Measurements from ENCODE around the gene PDSS2.
"Not testable (repeated sequence)": the region's sequence is repeated elsewhere in the genome, so short reads cannot be mapped to it uniquely, and the experiment has no call there.

Gene PDSS2

GRCh38 chr6:107144666-107145065 lies 314.7 kb downstream of the PDSS2 start:
- no peak for DNase-seq

DNA sequence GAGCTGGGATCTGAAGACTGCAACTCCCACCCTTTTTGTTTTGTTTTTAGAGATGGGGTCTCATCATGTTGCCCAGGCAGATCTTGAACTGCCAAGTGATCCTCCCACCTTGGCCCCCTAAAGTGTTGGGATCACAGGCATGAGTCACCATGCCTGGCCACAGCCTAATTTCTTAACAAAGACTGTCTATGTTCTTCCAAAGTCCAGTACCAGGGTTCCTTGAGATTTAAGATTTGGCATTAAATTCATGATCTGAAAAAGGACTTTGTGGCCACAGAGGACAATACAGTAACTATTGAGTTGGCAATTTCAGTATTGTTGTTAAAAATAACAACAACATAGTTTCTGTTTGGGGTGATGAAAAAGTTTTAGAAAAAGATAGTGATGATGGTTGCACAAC lies 315.4 kb downstream of the PDSS2 start:
- no peak for DNase-seq

GRCh38 chr6:107140581-107140980 lies 318.8 kb downstream of the PDSS2 start:
- no peak for DNase-seq

- DNase-seq = not testable (repeated sequence)
Observed at GRCh38 chr6:107136324-107136723, 323.0 kb downstream of the PDSS2 start.

DNA sequence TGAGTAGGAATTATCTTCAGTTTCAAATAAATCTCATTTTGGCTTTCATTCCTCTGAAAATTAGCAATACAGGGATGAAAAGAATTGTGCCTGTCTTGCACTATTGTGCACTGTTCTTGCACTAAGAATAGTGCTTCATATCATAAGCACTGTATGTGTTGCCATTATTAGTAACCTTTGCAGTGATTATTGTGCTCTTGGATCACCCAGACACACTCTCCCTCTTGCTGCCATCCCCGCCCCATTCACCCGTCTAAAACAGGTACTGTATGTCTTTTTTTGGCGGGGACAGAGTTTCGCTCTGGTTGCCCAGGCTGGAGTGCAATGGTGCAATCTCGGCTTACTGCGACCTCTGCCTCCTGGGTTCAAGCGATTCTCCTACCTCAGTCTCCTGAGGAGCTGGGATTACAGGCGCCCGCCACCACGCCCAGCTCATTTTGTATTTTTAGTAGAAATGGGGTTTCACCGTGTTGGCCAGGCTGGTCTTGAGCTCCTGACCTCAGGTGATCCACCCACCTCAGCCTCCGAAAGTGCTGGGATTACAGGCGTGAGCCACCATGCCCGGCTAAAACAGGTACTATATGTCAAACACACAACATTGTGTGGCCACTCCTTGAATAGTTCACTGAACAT lies 324.2 kb downstream of the PDSS2 start:
- DNase-seq = not testable (repeated sequence)

DNA sequence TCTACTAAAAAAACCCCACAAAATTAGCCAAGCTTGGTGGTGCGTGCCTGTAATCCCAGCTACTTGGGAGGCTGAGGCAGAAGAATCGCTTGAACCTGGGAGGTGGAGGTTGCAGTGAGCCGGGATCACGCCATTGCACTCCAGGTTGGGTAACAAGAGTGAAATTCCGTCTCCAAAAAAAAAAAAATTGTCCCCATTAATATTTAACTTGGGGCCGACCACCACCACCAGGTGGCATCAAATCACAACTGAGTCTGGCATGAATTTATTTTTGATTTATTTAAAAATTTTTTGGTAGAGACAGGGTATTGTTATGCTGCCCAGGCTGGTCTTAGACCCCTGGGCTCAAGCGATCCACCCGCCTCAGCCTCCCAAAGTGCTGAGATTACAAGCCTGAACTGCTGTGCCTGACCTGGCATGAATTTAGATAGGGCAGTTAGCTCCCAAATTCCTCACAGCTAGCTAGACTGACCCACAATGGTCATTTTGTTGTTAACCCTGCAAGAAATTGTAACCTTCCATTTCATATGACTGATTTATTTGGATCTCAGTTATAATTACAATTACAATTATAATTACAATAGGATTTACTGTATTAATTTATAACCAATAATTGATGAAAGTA lies 326.9 kb downstream of the PDSS2 start:
- no peak for DNase-seq

DNA sequence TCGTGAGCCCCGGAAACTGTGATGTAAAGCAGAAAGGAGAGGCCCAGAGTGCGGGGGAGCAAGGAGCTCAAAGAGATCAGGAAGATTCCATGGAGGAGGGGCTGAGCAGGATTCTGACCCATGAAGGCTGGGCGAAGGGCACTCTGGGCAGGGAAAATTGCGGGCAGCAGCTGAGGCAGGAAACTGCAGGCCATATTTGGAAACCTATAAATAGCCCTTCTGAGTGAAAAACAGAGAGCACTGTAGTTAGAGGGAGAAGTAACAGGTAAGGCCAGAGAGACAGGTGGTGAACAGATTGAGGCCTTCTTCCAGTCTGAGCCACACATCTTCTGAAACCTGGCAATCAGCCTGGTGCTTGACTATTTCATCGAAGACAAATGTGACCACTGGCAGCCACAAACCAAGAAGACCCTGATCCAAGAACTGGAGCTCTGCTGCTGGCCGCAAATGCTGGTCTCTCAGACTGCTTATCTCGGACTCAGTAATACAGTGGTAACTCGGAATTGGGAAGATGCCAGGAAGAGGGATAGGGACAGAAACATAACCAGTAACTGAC lies 329.9 kb downstream of the PDSS2 start:
- DNase-seq = no peak

DNA sequence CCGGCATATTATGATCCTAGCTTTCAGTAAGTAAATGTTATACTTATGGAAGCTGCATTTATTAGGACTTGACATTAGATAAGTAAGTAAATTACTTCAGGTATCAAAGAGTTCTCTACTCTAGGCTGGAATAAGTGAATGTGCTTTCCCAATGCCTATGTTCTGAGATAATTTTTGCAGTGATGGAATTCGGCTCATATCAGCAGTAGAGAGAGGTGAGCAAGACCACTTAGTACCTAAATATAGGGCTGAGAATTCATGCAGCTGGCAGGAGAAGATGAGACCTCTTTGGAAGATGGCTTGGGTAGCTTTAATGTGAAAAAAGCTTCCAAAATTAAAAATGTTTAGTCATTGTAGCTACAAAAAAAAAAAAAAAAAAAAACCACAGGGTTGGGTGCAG lies 330.8 kb downstream of the PDSS2 start:
- no peak for DNase-seq

GRCh38 chr6:107128175-107128574 lies 331.2 kb downstream of the PDSS2 start:
- no peak for DNase-seq

DNA sequence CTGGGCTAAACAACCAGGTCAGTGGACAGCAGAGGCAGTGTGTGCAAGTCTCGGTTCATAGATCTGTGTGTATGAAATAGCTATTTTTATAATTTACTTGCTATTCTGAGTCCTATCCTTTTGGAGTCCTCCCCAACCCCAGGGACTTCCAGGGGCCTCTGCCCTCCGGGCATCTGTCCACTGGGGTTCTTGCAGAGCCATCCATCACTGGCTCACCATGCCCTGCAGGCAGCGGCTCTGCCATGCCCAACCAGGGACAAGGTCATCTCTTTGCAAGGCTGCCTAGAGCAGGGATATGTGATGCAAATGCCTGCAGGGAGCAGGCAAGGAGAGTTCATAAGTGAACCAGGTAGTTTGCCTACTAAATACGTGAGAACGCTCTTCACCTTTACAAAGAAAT lies 333.6 kb downstream of the PDSS2 start:
- no peak for DNase-seq

- no peak for DNase-seq
Observed at GRCh38 chr6:107124934-107125348, 334.4 kb downstream of the PDSS2 start.

DNA sequence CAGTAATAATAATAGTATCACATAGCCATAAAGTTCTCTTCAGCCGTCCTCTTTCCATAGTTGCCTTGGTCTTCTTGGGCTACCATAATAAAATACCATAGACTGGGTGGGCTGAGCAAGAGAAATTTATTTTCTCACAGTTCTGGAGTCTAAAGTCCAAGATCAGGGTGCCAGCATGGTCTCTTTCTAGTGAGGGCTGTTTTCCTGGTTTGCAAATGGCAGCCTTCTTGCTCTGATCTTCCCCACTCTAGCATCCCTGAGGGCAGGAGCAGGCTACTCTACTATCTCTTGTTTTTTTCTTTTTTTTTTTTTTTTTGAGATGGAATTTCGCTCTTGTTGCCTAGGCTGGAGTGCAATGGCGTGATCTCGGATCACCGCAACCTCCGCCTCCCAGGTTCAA lies 335.9 kb downstream of the PDSS2 start:
- no peak for DNase-seq

DNA sequence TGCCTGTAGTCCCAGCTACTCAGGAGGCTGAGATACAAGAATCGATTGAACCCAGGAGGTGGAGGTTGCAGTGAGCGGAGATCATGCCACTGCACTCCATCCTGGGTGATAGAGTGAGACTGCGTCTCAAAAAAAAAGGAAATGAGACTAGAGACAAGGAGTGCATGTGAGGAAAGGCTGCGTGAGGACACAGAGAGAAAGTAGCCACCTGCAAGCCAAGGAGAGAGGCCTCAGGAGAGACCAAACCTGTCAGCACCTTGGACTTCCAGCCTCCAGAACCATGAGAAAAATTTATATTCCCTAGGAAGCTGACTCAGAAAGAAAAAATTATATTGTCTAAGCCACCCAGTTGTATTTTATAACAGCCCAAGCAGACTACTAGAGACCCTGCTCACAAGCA lies 336.6 kb downstream of the PDSS2 start:
- DNase-seq = no peak

- no peak for DNase-seq
Observed at GRCh38 chr6:107121964-107122495, 337.3 kb downstream of the PDSS2 start.

DNA sequence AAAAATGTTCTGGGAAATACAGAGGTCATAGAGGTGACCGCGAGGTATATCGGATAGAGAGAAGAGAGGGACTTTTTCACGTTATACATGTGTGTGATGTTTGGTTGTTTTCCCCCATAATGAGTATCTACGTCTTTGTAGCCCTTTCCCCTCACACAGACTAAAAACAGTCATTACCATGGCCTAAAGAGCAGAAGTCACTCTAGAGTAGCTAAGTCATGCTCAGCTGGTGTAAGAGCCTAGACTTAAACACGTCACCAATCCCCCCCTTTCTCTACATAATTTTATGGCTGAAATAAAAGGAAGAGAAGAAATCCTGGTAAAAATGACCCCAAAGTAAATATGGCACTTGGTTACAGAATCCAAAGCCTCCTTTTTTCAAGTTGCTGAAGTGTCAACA lies 338.1 kb downstream of the PDSS2 start:
- no peak for DNase-seq

DNA sequence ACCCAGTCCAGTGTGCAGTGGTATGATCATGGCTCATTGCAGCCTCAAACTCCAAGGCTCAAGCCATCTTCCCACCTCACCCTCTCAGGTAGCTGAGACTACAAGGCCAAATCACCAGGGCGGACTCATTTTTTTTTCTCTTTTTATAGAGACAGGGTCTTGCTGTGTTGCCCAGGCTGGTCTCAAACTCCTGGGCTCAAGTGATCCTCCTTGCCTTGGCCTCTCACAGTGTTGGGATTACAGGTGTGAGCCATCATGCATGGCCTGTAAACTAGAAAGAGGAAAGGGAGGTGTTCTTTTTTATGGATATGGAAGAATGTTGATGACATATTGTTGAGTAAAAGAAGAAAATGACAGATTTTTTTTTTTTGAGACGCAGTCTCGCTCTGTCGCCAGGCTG lies 339.0 kb downstream of the PDSS2 start:
- no peak for DNase-seq

- DNase-seq = no peak
Observed at GRCh38 chr6:107118976-107119375, 340.4 kb downstream of the PDSS2 start.

- not testable (repeated sequence) for DNase-seq
Observed at GRCh38 chr6:107118540-107118939, 340.8 kb downstream of the PDSS2 start.

DNA sequence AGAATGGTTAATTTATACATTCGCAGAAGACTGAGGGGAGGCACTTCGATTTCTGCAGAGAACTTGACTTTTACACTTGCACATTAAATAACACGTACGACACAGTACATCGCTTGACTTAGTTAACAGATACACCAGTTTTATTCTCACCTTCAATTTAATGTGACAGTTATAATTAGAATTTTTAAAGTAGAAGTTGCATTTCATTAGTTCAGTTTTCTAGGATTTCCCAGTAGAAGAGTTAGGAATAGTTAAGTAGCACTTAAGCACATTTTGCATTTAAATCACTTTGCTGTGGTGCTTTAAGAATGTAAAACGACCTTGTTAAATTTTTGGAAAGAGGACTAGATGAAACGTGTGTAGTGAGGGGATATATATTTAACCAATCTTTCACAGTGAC lies 342.4 kb downstream of the PDSS2 start:
- DNase-seq = no peak

DNA sequence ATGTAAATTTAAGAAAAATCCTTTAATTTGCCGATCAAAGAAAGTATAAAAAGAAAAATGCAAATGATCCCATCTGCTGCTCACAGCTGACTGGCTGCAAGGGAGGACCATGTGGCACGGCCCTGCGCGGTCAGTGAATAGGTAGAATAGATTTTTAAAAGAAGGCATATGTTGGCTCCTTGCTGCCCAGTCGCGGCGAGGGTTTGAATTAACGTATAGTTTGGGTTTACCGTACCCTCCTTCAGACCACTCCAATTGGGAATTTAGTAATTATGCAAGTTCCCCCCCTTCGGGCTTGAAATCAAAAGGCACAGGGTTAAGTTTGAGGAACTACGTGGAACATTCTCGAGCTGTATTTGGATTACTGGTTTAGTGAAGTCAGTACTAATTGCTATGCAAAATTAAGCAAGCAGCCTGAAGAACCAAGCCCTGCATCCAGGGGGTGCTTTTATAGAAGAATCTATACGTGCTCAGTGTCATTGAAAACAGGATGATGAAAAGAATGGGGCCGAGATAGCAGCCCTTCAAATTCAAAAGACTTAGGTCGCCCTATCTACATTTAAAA lies 343.0 kb downstream of the PDSS2 start:
- no peak for DNase-seq

DNA sequence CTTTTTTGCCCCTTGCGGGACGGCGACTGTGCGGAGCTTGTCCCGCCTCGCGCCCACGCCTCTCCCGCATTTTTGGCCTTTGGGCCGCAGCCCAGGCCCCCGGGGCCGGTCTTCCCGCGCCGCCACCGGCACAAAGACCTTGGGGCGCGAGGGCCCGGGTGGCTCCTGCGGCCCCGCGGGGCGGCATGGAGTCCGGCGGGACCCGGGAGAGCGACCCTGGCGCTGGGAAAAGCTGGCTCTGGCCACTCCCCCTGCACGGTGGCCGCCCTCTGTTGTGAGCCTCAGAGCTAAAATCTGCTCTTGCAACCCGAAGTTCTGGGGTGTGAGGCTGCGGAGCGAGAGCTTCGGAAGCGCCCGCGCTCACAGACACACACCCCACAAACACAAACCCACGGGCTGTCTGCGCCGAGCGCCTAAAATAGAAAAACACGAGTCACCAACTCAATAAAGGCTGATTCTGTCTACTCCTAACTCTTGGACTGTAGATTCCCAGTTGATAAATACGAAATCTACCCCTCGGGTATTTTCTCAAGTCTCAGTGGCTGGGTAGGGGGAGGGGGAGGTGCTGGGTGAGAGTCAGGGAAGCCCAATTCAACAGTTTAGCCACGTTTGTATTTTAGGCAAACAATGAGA lies 343.6 kb downstream of the PDSS2 start:
- no peak for DNase-seq

DNA sequence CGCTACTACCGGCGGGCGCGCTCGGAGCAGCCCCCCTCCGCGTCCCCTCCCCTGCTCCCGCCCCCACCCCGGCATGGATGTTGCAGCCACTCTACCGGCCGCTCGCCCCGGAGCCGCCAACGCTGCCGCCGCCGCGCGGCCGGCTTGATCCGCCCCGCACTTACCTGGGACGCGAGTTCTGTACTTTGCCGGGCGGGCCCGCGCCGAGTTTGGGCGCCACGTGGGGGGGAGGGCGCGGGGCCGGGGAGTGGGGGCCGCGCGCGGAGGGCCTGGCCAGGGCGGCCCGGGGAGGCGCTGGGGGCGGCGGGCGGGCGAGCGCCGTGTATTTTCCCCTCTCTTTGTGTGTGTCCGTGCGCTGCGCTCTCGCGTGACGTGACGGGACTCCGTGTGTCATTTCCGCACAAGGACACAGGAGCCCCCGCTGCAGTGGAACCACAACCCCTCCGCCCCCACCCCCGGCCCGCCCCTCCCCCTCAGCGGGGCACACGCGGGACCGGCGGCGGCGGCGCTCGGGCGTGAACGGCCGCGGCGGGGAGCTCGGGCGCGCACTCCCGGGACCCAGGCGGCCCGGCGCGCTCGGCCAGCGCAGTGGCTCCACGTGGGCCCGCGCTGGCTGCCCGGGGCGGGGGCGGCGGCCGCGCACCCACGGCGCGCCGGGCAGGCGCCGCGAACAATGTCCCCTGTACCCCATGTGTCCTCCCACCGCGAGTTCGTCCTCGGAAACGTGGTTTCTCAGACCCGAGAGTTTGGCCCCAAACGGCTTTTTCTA lies 344.3 kb downstream of the PDSS2 start, which contains the start of gene BEND3:
Gene BEND3 (minus strand): TSS at position 590 of the 769 bp plus-strand sequence. CDS start 16,230 bp downstream, outside the sequence.
- DNase-seq = no peak

Measured in cortex of kidney (tissue), 1 donor.